GM23248 (cell line): ENCODE results near the gene VPS72. TPM values are rescaled to one million over a fixed set of nuclear protein-coding genes. Genes with fewer than 3 reads are reported as not detected.
A peak's percentile ranks its signal among the peaks of the same experiment; 100 is the strongest.

Experiments
- DNase-seq: peaks from one replicate; pipeline ENCODE4 v3.0.0-alpha.2; 2015
- H2AFZ ChIP-seq: fragments of 200-600 bp; sonication (generic); 2 replicates; pipeline ENCODE4 v1.6.1; 2016; ENCODE audit warnings: antibody characterized with exemption
- H3F3A ChIP-seq: fragments of 200-600 bp; sonication (generic); 2 replicates; pipeline ENCODE4 v1.6.1; 2016; ENCODE audit warnings: mild to moderate bottlenecking, antibody characterized with exemption, mixed run types; ENCODE audit not compliant: insufficient read depth
- H3K27ac ChIP-seq: fragments of 200-600 bp; sonication (generic); 2 replicates; pipeline ENCODE4 v1.5.1; 2016; ENCODE audit warnings: mild to moderate bottlenecking
- H3K27me3 ChIP-seq: fragments of 200-600 bp; sonication (generic); replicated peaks from 2 replicates; pipeline ENCODE4 v1.6.1; 2016; ENCODE audit warnings: mild to moderate bottlenecking; ENCODE audit not compliant: insufficient read depth
- H3K36me3 ChIP-seq: fragments of 200-600 bp; sonication (generic); 2 replicates; pipeline ENCODE4 v1.6.1; 2016; ENCODE audit warnings: low read depth, mild to moderate bottlenecking
- H3K4me1 ChIP-seq: fragments of 200-600 bp; sonication (generic); 2 replicates; pipeline ENCODE4 v1.6.1; 2016; ENCODE audit warnings: mild to moderate bottlenecking; ENCODE audit not compliant: insufficient read depth
- H3K4me2 ChIP-seq: fragments of 200-600 bp; sonication (generic); one replicate; pipeline ENCODE4 v1.6.1; 2016; ENCODE audit warnings: mild to moderate bottlenecking; ENCODE audit not compliant: unreplicated experiment
- H3K4me3 ChIP-seq: fragments of 200-600 bp; sonication (generic); 2 replicates; pipeline ENCODE4 v1.5.1; 2016; ENCODE audit warnings: mild to moderate bottlenecking
- H3K79me2 ChIP-seq: fragments of 200-600 bp; sonication (generic); 2 replicates; pipeline ENCODE4 v1.6.1; 2016; ENCODE audit warnings: mild to moderate bottlenecking; ENCODE audit not compliant: insufficient read depth
- H3K9ac ChIP-seq: fragments of 200-600 bp; sonication (generic); 2 replicates; pipeline ENCODE4 v1.6.1; 2016; ENCODE audit warnings: mild to moderate bottlenecking
- H3K9me2 ChIP-seq: fragments of 200-600 bp; sonication (generic); 2 replicates; pipeline ENCODE4 v1.6.1; 2016; ENCODE audit warnings: mixed run types, mild to moderate bottlenecking, moderate library complexity; ENCODE audit not compliant: insufficient read depth
- H3K9me3 ChIP-seq: fragments of 200-600 bp; sonication (generic); one replicate; pipeline ENCODE4 v1.6.1; 2017; ENCODE audit warnings: low read depth
- H4K20me1 ChIP-seq: fragments of 200-600 bp; sonication (generic); 2 replicates; pipeline ENCODE4 v1.6.0; 2016; ENCODE audit not compliant: insufficient read depth
- EZH2 ChIP-seq: fragments of 200-600 bp; sonication (generic); IDR thresholded peaks from 2 replicates; pipeline ENCODE4 v1.6.1; 2018; ENCODE audit warnings: antibody characterized with exemption, mild to moderate bottlenecking; ENCODE audit not compliant: insufficient read depth, poor library complexity, severe bottlenecking
- EZH2phosphoT487 ChIP-seq: fragments of 200-600 bp; sonication (generic); IDR thresholded peaks from 2 replicates; pipeline ENCODE4 v1.6.1; 2018; ENCODE audit warnings: antibody characterized with exemption, moderate library complexity, mild to moderate bottlenecking, low read depth; ENCODE audit not compliant: insufficient read depth
- WGBS, 2 experiments: methylation state at CpG; one replicate each; pipeline ENCODE4 v1.1.6; 2015 to 2017; ENCODE audit warnings: low lambda C conversion rate in 2 of 2, low coverage in 1 of 2; ENCODE audit errors: missing lambda C conversion rate in 2 of 2; 5-methylcytosine and 5-hydroxymethylcytosine counted together
- in situ Hi-C: fragments of 300-500 bp; cut with MboI; formaldehyde crosslinking; loops from 2 replicates; pipeline ENCODE4 v1.15.0; 2020
- polyA plus RNA-seq: library from polyadenylated mRNA; unstranded; fragments of >200 nt; fragmentation: Nextera tagmentation; extraction: Ambion mirVana; gene quantifications from 2 replicates; pipeline ENCODE4 v1.2.1, GENCODE V29; 2016
- total RNA-seq: library from RNA; depleted of rRNA; stranded (reverse); fragments of >200 nt; shearing (Covaris generic); gene quantifications from 2 replicates; pipeline ENCODE4 v1.2.3, GENCODE V29; 2014

VPS72 gene
- total and polyA plus RNA-seq, 2 experiments from 2014 or later, result 45.0 to 46.5 TPM

GRCh38 chr1:151164732-151165280 lies 25.2 kb downstream of the VPS72 start:
- Histone ChIP-seq H3K79me2 (peaks cover 57% of the 10 kb centered on the region), H3K4me2 (peak overlapping the region; percentile 92), H3K4me3 (peak overlapping the region; percentile 90), H3K9me3 (no peaks in the 10 kb centered on the region), H3K27me3 (no peaks in the 10 kb centered on the region), H3K4me1 (peaks cover 20% of the 10 kb centered on the region), H3K27ac (peak overlapping the region; percentile 61), H3F3A (peaks cover 14% of the 10 kb centered on the region; the same call in 1 of the 2 replicates), H4K20me1 (no peaks in the 10 kb centered on the region), H3K9ac (peak overlapping the region; percentile 93), H3K36me3 (peaks cover 18% of the 10 kb centered on the region; the same call in 1 of the 2 replicates), H2AFZ (peak overlapping the region; percentile 95), H3K9me2 (no peaks in the 10 kb centered on the region)
- TF ChIP-seq EZH2 (no peak), EZH2phosphoT487 (no peak)
- in situ Hi-C loops, result no loop called here
- 2 to 4% methylated on average over 11 of the region's 11 CpGs for WGBS, 2 experiments
- peak; percentile 48 for DNase-seq

- no peak for DNase-seq
- Histone ChIP-seq H3K4me1 (peaks cover 5% of the 10 kb centered on the region; the same call in 1 of the 2 replicates), H3K4me3 (no peak overlapping the region), H2AFZ (no peak overlapping the region), H3K9me3 (no peaks in the 10 kb centered on the region), H3K36me3 (peaks cover 15% of the 10 kb centered on the region; the same call in 1 of the 2 replicates), H4K20me1 (no peaks in the 10 kb centered on the region), H3F3A (0 out of 2 replicates have a peak, but pooled peaks cover 5% of the 10 kb centered on the region), H3K4me2 (no peak overlapping the region), H3K9me2 (no peaks in the 10 kb centered on the region), H3K9ac (no peak overlapping the region), H3K27ac (no peak overlapping the region), H3K27me3 (no peaks in the 10 kb centered on the region), H3K79me2 (peaks cover 20% of the 10 kb centered on the region)
- in situ Hi-C loops, result no loop called here
- TF ChIP-seq EZH2 (no peak), EZH2phosphoT487 (no peak)
Measured at GRCh38 chr1:151159373-151159772, 30.6 kb downstream of the VPS72 start.

- Histone ChIP-seq H3K27me3 (no peaks in the 10 kb centered on the region), H4K20me1 (no peaks in the 10 kb centered on the region), H3K9me3 (no peaks in the 10 kb centered on the region), H3K4me3 (no peak overlapping the region), H3K9me2 (no peaks in the 10 kb centered on the region), H2AFZ (no peak overlapping the region), H3K36me3 (peaks cover 15% of the 10 kb centered on the region; the same call in 1 of the 2 replicates), H3K9ac (no peak overlapping the region), H3K4me2 (no peak overlapping the region), H3K4me1 (no peaks in the 10 kb centered on the region), H3K27ac (no peak overlapping the region), H3F3A (0 out of 2 replicates have a peak, but pooled peaks cover 5% of the 10 kb centered on the region), H3K79me2 (peaks cover 14% of the 10 kb centered on the region)
- in situ Hi-C loops, result no loop called here
- no peak for DNase-seq
- WGBS, 2 experiments, result 94% methylated on average over 22 of the region's 22 CpGs
- TF ChIP-seq EZH2phosphoT487, result no peak
- TF ChIP-seq EZH2, result no peak
Measured at GRCh38 chr1:151158751-151159251, 31.2 kb downstream of the VPS72 start.

GRCh38 chr1:151158326-151158725 lies 31.7 kb downstream of the VPS72 start:
- Histone ChIP-seq H3K4me2 (no peak overlapping the region), H3K4me1 (no peaks in the 10 kb centered on the region), H3F3A (0 out of 2 replicates have a peak, but pooled peaks cover 5% of the 10 kb centered on the region), H4K20me1 (no peaks in the 10 kb centered on the region), H3K27me3 (no peaks in the 10 kb centered on the region), H3K9me3 (no peaks in the 10 kb centered on the region), H3K9me2 (no peaks in the 10 kb centered on the region), H3K36me3 (peaks cover 15% of the 10 kb centered on the region; the same call in 1 of the 2 replicates), H3K27ac (no peak overlapping the region), H3K9ac (no peak overlapping the region), H2AFZ (no peak overlapping the region), H3K4me3 (no peak overlapping the region), H3K79me2 (peaks cover 9% of the 10 kb centered on the region; the same call in 1 of the 2 replicates)
- no peak for TF ChIP-seq EZH2phosphoT487
- no peak for TF ChIP-seq EZH2
- WGBS, 2 experiments, result 81 to 82% methylated on average over 5 of the region's 5 CpGs
- in situ Hi-C loops, result no loop called here
- no peak for DNase-seq
